ENCODE results near the gene PNP. TPM values are rescaled to one million over a fixed set of nuclear protein-coding genes. Genes with fewer than 3 reads are reported as not detected.

Gene PNP
- total and polyA plus RNA-seq, 10 of the 15 experiments (the other 5 are each of a cell fraction or from before 2014, with no cell fraction given): 103 to 215 (median 138) TPM

DNA sequence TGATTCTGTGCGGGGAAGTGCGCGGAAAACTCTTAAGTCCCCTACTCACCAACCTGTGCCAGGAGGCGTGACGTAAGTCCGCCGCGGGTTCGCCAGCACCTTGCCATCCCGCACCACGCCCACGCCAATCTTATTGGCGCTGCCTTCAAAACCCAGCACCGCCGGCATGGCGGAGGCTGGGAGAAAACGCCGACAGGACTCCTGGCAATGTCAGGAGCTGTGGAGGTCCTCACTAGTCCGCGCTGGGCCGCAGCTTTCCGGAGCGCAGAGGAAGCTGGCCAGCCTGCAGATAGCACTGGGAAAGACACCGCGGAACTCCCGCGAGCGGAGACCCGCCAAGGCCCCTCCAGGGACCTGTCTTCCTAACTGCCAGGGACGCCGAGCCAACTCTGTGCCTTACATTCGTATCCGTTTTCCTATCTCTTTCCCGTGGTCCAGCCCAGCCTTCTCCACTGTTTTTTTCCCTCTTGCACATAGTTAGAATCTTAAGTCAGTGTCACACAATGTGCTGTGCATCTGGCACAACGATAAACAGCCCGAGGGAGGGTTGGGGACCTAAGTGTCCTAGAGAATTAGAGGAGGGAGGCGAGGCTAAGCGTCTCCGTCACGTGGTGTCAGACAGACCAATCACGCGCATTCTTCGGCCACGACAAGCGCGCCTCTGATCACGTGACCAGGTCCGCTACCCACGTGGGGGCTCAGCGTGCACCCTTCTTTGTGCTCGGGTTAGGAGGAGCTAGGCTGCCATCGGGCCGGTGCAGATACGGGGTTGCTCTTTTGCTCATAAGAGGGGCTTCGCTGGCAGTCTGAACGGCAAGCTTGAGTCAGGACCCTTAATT, 14.5 kb upstream of the PNP start, which contains the start of the genes APEX1 and OSGEP (continued):
- TF ChIP-seq, protein P1, sequence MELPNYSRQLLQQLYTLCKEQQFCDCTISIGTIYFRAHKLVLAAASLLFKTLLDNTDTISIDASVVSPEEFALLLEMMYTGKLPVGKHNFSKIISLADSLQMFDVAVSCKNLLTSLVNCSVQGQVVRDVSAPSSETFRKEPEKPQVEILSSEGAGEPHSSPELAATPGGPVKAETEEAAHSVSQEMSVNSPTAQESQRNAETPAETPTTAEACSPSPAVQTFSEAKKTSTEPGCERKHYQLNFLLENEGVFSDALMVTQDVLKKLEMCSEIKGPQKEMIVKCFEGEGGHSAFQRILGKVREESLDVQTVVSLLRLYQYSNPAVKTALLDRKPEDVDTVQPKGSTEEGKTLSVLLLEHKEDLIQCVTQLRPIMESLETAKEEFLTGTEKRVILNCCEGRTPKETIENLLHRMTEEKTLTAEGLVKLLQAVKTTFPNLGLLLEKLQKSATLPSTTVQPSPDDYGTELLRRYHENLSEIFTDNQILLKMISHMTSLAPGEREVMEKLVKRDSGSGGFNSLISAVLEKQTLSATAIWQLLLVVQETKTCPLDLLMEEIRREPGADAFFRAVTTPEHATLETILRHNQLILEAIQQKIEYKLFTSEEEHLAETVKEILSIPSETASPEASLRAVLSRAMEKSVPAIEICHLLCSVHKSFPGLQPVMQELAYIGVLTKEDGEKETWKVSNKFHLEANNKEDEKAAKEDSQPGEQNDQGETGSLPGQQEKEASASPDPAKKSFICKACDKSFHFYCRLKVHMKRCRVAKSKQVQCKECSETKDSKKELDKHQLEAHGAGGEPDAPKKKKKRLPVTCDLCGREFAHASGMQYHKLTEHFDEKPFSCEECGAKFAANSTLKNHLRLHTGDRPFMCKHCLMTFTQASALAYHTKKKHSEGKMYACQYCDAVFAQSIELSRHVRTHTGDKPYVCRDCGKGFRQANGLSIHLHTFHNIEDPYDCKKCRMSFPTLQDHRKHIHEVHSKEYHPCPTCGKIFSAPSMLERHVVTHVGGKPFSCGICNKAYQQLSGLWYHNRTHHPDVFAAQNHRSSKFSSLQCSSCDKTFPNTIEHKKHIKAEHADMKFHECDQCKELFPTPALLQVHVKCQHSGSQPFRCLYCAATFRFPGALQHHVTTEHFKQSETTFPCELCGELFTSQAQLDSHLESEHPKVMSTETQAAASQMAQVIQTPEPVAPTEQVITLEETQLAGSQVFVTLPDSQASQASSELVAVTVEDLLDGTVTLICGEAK (IDR thresholded peaks at IDR 0.05; ENCODE audit: borderline replicate concordance): peak; percentile 75; the same call in 1 of the 2 replicates
- TF ChIP-seq, protein P2, sequence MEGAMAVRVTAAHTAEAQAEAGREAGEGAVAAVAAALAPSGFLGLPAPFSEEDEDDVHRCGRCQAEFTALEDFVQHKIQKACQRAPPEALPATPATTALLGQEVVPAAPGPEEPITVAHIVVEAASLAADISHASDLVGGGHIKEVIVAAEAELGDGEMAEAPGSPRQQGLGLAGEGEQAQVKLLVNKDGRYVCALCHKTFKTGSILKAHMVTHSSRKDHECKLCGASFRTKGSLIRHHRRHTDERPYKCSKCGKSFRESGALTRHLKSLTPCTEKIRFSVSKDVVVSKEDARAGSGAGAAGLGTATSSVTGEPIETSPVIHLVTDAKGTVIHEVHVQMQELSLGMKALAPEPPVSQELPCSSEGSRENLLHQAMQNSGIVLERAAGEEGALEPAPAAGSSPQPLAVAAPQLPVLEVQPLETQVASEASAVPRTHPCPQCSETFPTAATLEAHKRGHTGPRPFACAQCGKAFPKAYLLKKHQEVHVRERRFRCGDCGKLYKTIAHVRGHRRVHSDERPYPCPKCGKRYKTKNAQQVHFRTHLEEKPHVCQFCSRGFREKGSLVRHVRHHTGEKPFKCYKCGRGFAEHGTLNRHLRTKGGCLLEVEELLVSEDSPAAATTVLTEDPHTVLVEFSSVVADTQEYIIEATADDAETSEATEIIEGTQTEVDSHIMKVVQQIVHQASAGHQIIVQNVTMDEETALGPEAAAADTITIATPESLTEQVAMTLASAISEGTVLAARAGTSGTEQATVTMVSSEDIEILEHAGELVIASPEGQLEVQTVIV (IDR thresholded peaks at IDR 0.05; ENCODE audit: borderline replicate concordance, partially characterized antibody): no peak
- TF ChIP-seq WRNIP1 (IDR thresholded peaks at IDR 0.05; ENCODE audit: borderline replicate concordance, low read depth, low read length): 0 out of 2 replicates have a peak, but pooled peaks have one; percentile 95
- no peak for TF ChIP-seq TCF3 (IDR thresholded peaks at IDR 0.05; ENCODE audit: borderline replicate concordance, insufficient read depth, low read depth, low read length)
- TF ChIP-seq CREM (IDR thresholded peaks at IDR 0.05; ENCODE audit: low read depth): peak; percentile 86
